ENCODE measurements around the gene AVPR1B.

DNA sequence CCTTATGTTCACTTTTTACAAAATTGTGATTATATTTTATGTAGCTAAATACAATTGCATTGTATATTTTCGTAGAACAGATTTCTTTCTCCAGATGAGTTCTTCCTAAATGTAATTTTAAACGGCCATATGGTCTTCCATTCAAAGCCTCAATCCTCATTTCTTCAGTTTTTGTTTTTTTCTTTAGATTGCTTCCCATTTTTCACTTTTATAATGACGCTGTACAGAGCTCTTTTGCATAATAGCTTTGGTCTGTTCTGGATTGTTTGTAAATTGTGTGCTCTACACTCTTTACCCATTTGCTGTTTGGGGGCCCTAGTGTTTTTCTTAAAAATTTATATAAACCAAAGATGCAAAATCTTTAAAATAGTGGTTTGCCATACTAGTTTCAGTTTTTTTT lies 27.8 kb downstream of the AVPR1B start:
- TF ChIP-seq, protein P1, sequence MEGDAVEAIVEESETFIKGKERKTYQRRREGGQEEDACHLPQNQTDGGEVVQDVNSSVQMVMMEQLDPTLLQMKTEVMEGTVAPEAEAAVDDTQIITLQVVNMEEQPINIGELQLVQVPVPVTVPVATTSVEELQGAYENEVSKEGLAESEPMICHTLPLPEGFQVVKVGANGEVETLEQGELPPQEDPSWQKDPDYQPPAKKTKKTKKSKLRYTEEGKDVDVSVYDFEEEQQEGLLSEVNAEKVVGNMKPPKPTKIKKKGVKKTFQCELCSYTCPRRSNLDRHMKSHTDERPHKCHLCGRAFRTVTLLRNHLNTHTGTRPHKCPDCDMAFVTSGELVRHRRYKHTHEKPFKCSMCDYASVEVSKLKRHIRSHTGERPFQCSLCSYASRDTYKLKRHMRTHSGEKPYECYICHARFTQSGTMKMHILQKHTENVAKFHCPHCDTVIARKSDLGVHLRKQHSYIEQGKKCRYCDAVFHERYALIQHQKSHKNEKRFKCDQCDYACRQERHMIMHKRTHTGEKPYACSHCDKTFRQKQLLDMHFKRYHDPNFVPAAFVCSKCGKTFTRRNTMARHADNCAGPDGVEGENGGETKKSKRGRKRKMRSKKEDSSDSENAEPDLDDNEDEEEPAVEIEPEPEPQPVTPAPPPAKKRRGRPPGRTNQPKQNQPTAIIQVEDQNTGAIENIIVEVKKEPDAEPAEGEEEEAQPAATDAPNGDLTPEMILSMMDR (IDR thresholded peaks at IDR 0.05): no peak
- TF ChIP-seq POLR2AphosphoS5 (IDR thresholded peaks at IDR 0.05) (no peak), POLR2A (IDR thresholded peaks at IDR 0.05) (no peak), EP300 (IDR thresholded peaks at IDR 0.05) (no peak)
